A673 (cell line): ENCODE data around the gene SLC22A17. TPM values are rescaled to one million over a fixed set of nuclear protein-coding genes. Genes with fewer than 3 reads are reported as not detected.

Experiments used
- BruUV-seq: library from RNA; stranded (reverse); fragments of 400-500 nt; replicated peaks from 2 replicates; lab custom pipeline; 2021; lab: Mats Ljungman, UMichigan
- CTCF ChIA-PET: fragments of 300-600 bp; sonication (Branson Sonifier 250); formaldehyde crosslinking; loops from one replicate; lab custom pipeline; 2022; ENCODE audit warnings: antibody characterized with exemption; lab: Charles Lee
- POLR2A ChIA-PET: fragments of 300-600 bp; sonication (Branson Sonifier 250); formaldehyde crosslinking; loops from one replicate; lab custom pipeline; 2022; ENCODE audit warnings: antibody characterized with exemption; ENCODE audit not compliant: low non-redundant PET; lab: Charles Lee
- DNase-seq: peaks from one replicate; pipeline ENCODE4 v3.0.0-alpha.2; 2015; ENCODE audit warnings: low spot score
- H3K27ac ChIP-seq: fragments of 200-600 bp; sonication (generic); 2 replicates; pipeline ENCODE4 v1.5.1; 2016; ENCODE audit warnings: mixed run types, low read depth, mild to moderate bottlenecking, mixed read lengths, antibody characterized with exemption, low read length; ENCODE audit not compliant: poor library complexity, severe bottlenecking
- H3K27me3 ChIP-seq: fragments of 200-600 bp; sonication (generic); replicated peaks from 2 replicates; pipeline ENCODE4 v1.6.1; 2017; ENCODE audit warnings: mixed run types, low read depth, mild to moderate bottlenecking, mixed read lengths, antibody characterized with exemption, low read length; ENCODE audit not compliant: insufficient read depth, poor library complexity
- H3K36me3 ChIP-seq: fragments of 200-600 bp; sonication (generic); 2 replicates; pipeline ENCODE4 v1.6.1; 2016; ENCODE audit warnings: mixed run types, mild to moderate bottlenecking, mixed read lengths, antibody characterized with exemption, low read length; ENCODE audit not compliant: insufficient read depth, poor library complexity, severe bottlenecking
- H3K4me1 ChIP-seq: fragments of 200-600 bp; sonication (generic); 2 replicates; pipeline ENCODE4 v1.6.1; 2017; ENCODE audit warnings: mixed run types, mild to moderate bottlenecking, mixed read lengths, antibody characterized with exemption, low read length; ENCODE audit not compliant: insufficient read depth, poor library complexity, severe bottlenecking
- H3K4me3 ChIP-seq: fragments of 200-600 bp; sonication (generic); 2 replicates; pipeline ENCODE4 v1.5.1; 2016; ENCODE audit warnings: low read depth, mixed run types, mild to moderate bottlenecking, mixed read lengths, low read length; ENCODE audit not compliant: poor library complexity, severe bottlenecking
- H3K9me3 ChIP-seq: fragments of 200-600 bp; sonication (generic); 2 replicates; pipeline ENCODE4 v1.6.1; 2016; ENCODE audit warnings: mixed run types, low read depth, mild to moderate bottlenecking, mixed read lengths, antibody characterized with exemption, low read length; ENCODE audit not compliant: poor library complexity, severe bottlenecking
- EZH2 ChIP-seq: fragments of 200-600 bp; sonication (generic); IDR thresholded peaks from 2 replicates; pipeline ENCODE4 v1.6.1; 2017; ENCODE audit warnings: borderline replicate concordance, low read depth, mild to moderate bottlenecking, mixed read lengths, antibody characterized with exemption, low read length; ENCODE audit not compliant: poor library complexity, severe bottlenecking
- intact Hi-C: fragments of 100-400 bp; cut with micrococcal nuclease; formaldehyde crosslinking; loops from one replicate; pipeline ENCODE4 v1.10.0; 2022; ENCODE audit not compliant: unreplicated experiment
- total RNA-seq: library from RNA; stranded (reverse); gene quantifications from 2 replicates; pipeline ENCODE4 v1.2.3, GENCODE V29; 2021
- TF ChIP-seq, protein P1 (sequence below): fragments of 300-800, 200-600 bp; sonication (generic); conservative IDR thresholded peaks from 2 replicates; pipeline ENCODE4 v1.5.1; 2017; ENCODE audit warnings: low read depth, mild to moderate bottlenecking, antibody characterized with exemption, low read length, moderate library complexity, mixed read lengths

Gene SLC22A17
- total RNA-seq, 1 experiment from 2014 or later: 23.0 TPM

DNA sequence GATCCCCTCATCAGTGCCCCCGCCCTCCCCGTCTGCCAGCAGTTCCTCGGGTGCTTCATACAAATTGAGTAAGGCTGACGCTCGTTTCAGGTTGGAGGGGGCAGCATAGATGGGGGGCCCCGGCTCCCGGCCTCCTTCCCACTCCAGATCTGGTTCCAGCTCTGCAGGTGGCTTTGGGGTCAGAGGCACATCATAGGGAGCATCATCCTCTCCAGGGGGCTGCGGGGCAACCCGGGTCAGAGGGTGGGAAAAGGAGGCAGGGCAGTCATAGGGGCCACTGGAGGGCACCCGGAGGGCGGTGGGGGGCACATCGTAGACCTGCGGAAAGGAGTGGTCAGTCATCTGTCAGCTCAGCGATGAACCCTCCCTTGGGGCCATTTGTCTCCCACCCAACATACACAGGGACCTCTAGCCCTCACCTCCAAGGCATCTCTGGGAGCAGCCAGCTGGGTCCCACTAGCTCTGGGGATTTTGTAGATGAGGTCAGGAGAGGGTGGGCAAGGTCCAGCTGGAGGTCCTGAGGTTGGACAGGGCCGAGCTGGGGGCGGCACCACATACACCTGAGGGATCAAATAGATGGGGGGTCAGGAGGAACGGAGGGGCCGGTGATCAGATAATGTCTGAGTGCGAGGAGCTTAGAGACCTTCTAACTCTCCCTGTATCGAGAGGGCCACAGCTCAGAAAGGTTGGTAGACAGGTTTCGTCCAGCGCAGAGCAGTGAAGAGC lies 7.2 kb upstream of the SLC22A17 start:
- Histone ChIP-seq H3K27me3 (no peaks in the 10 kb centered on the region), H3K4me3 (no peak overlapping the region), H3K9me3 (no peaks in the 10 kb centered on the region), H3K36me3 (peaks cover 70% of the 10 kb centered on the region), H3K4me1 (peaks cover 11% of the 10 kb centered on the region), H3K27ac (no peak overlapping the region)
- TF ChIP-seq EZH2: no peak
- TF ChIP-seq, protein P1, sequence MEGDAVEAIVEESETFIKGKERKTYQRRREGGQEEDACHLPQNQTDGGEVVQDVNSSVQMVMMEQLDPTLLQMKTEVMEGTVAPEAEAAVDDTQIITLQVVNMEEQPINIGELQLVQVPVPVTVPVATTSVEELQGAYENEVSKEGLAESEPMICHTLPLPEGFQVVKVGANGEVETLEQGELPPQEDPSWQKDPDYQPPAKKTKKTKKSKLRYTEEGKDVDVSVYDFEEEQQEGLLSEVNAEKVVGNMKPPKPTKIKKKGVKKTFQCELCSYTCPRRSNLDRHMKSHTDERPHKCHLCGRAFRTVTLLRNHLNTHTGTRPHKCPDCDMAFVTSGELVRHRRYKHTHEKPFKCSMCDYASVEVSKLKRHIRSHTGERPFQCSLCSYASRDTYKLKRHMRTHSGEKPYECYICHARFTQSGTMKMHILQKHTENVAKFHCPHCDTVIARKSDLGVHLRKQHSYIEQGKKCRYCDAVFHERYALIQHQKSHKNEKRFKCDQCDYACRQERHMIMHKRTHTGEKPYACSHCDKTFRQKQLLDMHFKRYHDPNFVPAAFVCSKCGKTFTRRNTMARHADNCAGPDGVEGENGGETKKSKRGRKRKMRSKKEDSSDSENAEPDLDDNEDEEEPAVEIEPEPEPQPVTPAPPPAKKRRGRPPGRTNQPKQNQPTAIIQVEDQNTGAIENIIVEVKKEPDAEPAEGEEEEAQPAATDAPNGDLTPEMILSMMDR: no peak
- intact Hi-C loops: no loop called here
- DNase-seq: no peak
- ChIA-PET POLR2A (no interaction called here), CTCF (no interaction called here)
- BruUV-seq: no TSS peak

DNA sequence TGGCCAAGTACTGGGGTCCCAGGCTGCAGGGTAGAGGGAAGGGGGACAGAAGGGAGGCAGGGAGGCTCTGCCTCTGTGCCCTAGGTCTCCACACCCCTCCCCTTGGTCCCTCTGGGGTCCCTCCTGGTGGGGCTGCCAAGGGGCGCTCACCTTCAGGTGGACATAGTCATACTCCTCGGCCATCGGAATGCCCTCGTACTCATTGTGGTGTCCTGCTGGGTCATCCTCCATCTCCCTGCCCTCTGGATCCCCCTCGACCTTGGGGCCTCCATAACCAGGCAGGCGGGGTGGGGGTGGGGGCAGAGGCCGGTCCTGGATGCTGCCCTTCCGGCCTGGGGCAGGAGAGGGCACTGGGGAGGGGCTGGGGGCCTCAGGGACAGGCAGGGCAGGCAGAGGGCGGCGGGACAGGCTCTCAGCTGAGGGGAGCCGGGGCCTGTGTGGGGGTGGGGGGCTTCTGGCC lies 6.5 kb upstream of the SLC22A17 start:
- Histone ChIP-seq H3K4me3 (no peak overlapping the region), H3K9me3 (no peaks in the 10 kb centered on the region), H3K27ac (no peak overlapping the region), H3K27me3 (no peaks in the 10 kb centered on the region), H3K36me3 (peaks cover 70% of the 10 kb centered on the region), H3K4me1 (peaks cover 9% of the 10 kb centered on the region)
- POLR2A ChIA-PET: no interaction called here
- CTCF ChIA-PET: no interaction called here
- no TSS peak for BruUV-seq
- TF ChIP-seq EZH2: no peak
- TF ChIP-seq, protein P1: no peak
- DNase-seq: no peak
- intact Hi-C loops: no loop called here

DNA sequence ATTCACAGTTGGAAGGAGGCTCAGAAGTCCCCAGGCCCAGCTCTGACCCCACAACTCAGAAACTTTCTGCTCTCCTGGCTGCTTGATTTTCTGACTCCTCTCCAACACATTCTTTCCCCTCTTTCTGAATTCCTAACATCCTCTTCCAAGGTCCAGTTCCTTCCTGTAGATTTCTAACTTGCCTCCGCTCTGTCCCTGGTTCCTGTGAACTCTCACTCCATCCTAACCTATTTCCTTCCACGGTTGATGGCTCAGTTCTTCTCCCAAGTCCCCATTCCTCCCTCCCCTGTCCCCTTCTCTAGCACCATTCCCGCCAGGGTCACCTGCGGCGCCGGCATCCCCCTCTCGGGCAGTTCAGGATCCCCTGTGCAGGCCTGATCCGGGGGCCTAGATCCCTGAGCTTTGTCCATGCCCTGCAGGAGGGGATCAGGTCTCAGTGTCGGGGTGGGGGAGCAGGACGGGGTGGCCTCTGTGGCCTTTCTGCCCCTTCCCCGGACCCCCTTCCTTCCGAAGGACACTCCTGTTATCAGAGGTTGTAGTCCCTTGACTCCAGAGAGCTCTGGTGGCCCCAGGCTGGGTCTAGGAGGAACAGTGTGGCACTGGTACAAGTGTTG lies 6.0 kb upstream of the SLC22A17 start:
- TF ChIP-seq, protein P1: no peak
- TF ChIP-seq EZH2: no peak
- DNase-seq: no peak
- intact Hi-C loops: no loop called here
- Histone ChIP-seq H3K4me1 (peaks cover 4% of the 10 kb centered on the region), H3K27me3 (no peaks in the 10 kb centered on the region), H3K9me3 (no peaks in the 10 kb centered on the region), H3K4me3 (no peak overlapping the region), H3K36me3 (peaks cover 64% of the 10 kb centered on the region), H3K27ac (no peak overlapping the region)
- no TSS peak for BruUV-seq
- POLR2A ChIA-PET: interaction anchor here (0.6 kb wide), 1 partner anchor 123 kb away, joined by 3 read pairs; no protein-coding TSS in a partner anchor
- CTCF ChIA-PET: interaction anchor here (0.6 kb wide), 1 partner anchor 751 kb away, joined by 3 read pairs; no protein-coding TSS in a partner anchor
